Neural progenitor cell (in vitro differentiated cells): Measurements from ENCODE around the gene TXLNB.

Experiments
- CTCF ChIP-seq: fragments of 200-600 bp; sonication (generic); IDR thresholded peaks from 2 replicates; pipeline ENCODE4 v1.5.1; 2017; ENCODE audit warnings: antibody characterized with exemption, mild to moderate bottlenecking
- EZH2 ChIP-seq: fragments of 200-600 bp; sonication (generic); IDR thresholded peaks from 2 replicates; pipeline ENCODE4 v1.6.1; 2017; ENCODE audit warnings: antibody characterized with exemption, mild to moderate bottlenecking, moderate library complexity
- EZH2phosphoT487 ChIP-seq: fragments of 200-600 bp; sonication (generic); IDR thresholded peaks from 2 replicates; pipeline ENCODE4 v1.6.1; 2017; ENCODE audit warnings: antibody characterized with exemption

GRCh38 chr6:139334806-139335446 is 43.1 kb upstream of the TXLNB start:
- TF ChIP-seq EZH2, result no peak
- no peak for TF ChIP-seq CTCF
- TF ChIP-seq EZH2phosphoT487, result no peak
